Measurements from ENCODE around the gene ACIN1. TPM values are rescaled to one million over a fixed set of nuclear protein-coding genes. Genes with fewer than 3 reads are reported as not detected.

ACIN1 gene
- total RNA-seq, 2 experiments from 2014 or later: 282 to 288 TPM

DNA sequence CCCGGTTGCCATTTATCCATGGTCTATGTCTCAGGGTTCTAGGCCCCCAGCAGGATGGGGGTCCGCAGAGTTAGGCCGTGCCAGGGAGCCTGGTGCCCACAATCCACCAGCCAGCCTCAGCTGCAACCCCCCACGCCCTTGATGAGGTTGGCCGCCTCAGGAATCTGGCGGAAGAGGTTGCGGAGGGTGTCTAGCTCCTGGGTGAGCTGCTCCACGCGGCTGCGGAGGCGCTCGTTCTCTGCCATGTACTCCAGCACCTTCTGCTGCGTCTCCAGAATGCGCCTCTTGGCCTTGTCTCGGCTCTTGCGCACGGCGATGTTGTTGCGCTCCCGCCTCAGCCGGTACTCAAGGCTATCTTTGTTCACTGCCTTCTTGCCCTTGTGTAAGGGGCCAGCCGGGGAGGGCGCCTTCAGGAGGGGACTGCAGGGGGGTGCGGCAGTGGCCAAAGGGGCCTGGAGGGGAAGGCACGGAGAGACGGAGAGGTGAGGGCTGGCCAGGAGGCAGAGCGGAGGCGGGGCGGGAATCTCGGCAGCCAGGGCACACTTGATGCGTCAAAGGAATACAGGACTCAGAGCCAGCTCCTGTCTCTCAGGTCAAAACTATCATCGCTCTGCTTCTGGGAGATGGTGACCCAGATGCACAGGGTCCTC is 22.6 kb upstream of the ACIN1 start:
- Mint-ChIP-seq H3K27me3 (no peaks in the 10 kb centered on the region), H3K4me1 (ENCODE audit: low read depth) (peaks cover 61% of the 10 kb centered on the region), H3K4me3 (no peak overlapping the region), H3K9me3 (no peaks in the 10 kb centered on the region), H3K36me3 (ENCODE audit: low read depth) (no peaks in the 10 kb centered on the region), H3K27ac (peak overlapping the region; percentile 94)
- POLR2A ChIA-PET: interaction anchor here (6.1 kb wide), 1 partner anchor 22 kb away, joined by 135 read pairs; the partner anchor contains the start of genes ACIN1 and C14orf119
- Histone ChIP-seq H3K4me1 (ENCODE audit: insufficient read depth, low read length) (peaks cover 57% of the 10 kb centered on the region), H3K27ac (ENCODE audit: low read depth in 1 of 2, low read length in 2 of 2) (peak overlapping the region; percentile 55 to 80), H3K27me3 (ENCODE audit: control insufficient read depth in 1 of 2, insufficient read depth in 2 of 2, low read length in 2 of 2) (peaks cover 5 to 9% of the 10 kb centered on the region in 2 experiments), H3K36me3 (ENCODE audit: insufficient read depth, low read length) (no peaks in the 10 kb centered on the region), H3K9me3 (ENCODE audit: control insufficient read depth in 1 of 2, insufficient read depth in 1 of 2, low read length in 2 of 2) (no peaks in the 10 kb centered on the region), H3K4me3 (ENCODE audit: low read length) (no peak overlapping the region)
- intact Hi-C loops (cut with DNase I, micrococcal nuclease): loop anchor here in 1 of 2 experiments (2.0 kb wide), 1 partner anchor 21 kb away; no protein-coding TSS in a partner anchor
- CTCF ChIA-PET: no interaction called here
- TF ChIP-seq, protein P1, sequence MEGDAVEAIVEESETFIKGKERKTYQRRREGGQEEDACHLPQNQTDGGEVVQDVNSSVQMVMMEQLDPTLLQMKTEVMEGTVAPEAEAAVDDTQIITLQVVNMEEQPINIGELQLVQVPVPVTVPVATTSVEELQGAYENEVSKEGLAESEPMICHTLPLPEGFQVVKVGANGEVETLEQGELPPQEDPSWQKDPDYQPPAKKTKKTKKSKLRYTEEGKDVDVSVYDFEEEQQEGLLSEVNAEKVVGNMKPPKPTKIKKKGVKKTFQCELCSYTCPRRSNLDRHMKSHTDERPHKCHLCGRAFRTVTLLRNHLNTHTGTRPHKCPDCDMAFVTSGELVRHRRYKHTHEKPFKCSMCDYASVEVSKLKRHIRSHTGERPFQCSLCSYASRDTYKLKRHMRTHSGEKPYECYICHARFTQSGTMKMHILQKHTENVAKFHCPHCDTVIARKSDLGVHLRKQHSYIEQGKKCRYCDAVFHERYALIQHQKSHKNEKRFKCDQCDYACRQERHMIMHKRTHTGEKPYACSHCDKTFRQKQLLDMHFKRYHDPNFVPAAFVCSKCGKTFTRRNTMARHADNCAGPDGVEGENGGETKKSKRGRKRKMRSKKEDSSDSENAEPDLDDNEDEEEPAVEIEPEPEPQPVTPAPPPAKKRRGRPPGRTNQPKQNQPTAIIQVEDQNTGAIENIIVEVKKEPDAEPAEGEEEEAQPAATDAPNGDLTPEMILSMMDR (IDR thresholded peaks at IDR 0.05): no peak
- ATAC-seq (ENCODE audit: poor library complexity) (no peak), DNase-seq (no peak)

GRCh38 chr14:23115918-23116317 is 21.0 kb upstream of the ACIN1 start:
- TF ChIP-seq, protein P1 (IDR thresholded peaks at IDR 0.05): no peak
- ChIA-PET CTCF (interaction anchor here (1.1 kb wide), 1 partner anchor 71 kb away, joined by 3 read pairs; no protein-coding TSS in a partner anchor), POLR2A (no interaction called here)
- H3K27me3 Mint-ChIP-seq: no peaks in the 10 kb centered on the region
- Histone ChIP-seq H3K36me3 (ENCODE audit: insufficient read depth, low read length) (no peaks in the 10 kb centered on the region), H3K27ac (ENCODE audit: low read depth in 1 of 2, low read length in 2 of 2) (no peak overlapping the region), H3K4me3 (ENCODE audit: low read length) (no peak overlapping the region), H3K27me3 (ENCODE audit: control insufficient read depth in 1 of 2, insufficient read depth in 2 of 2, low read length in 2 of 2) (peaks cover 12 to 14% of the 10 kb centered on the region in 2 experiments), H3K9me3 (ENCODE audit: control insufficient read depth in 1 of 2, insufficient read depth in 1 of 2, low read length in 2 of 2) (no peaks in the 10 kb centered on the region), H3K4me1 (ENCODE audit: insufficient read depth, low read length) (peaks cover 47% of the 10 kb centered on the region)
- DNase-seq (no peak), ATAC-seq (ENCODE audit: poor library complexity) (no peak)
- intact Hi-C loops (cut with DNase I, micrococcal nuclease): no loop called here
- H3K4me3 Mint-ChIP-seq: no peak overlapping the region
- H3K36me3 Mint-ChIP-seq (ENCODE audit: low read depth): no peaks in the 10 kb centered on the region
- H3K4me1 Mint-ChIP-seq (ENCODE audit: low read depth): peaks cover 49% of the 10 kb centered on the region
- peak overlapping the region; percentile 94 for H3K27ac Mint-ChIP-seq
- H3K9me3 Mint-ChIP-seq: no peaks in the 10 kb centered on the region

DNA sequence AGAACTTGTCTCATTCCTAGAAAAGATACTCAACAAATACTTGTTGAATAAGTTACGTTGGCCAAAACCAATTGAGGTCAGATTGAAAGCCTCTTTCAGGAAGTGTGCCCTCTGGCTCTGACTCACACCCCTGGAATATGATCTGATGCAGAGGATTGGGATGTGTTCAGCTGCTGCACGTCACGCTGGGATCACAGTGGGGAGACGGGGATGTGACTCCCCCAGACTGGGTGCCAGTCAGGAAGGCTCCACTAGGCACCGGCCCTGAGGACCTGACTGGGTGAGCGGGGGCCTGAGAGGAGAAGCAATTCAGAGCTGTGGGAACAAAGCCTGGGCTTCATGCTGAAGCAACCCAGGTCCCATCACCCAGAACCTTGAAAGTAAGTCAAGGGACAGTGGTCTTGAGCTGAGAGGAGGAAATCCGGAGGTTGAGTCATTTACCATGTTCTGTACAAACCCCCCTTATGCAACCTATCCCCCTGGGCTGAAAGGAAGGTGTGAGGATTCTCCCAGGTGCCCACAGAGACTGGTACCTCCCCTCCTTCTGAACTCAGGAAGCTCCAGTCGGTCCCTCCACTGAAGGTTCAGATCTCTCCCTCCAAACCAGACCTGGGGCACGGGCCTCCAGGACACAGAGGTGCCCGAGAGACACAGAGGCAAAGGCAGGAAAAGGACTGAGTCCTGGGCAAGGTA is 20.2 kb upstream of the ACIN1 start:
- TF ChIP-seq, protein P1 (IDR thresholded peaks at IDR 0.05): no peak
- ATAC-seq (ENCODE audit: poor library complexity) (no peak), DNase-seq (no peak)
- H3K9me3 ChIP-seq (ENCODE audit: control insufficient read depth in 1 of 2, insufficient read depth in 1 of 2, low read length in 2 of 2): no peaks in the 10 kb centered on the region
- H3K9me3 Mint-ChIP-seq: no peaks in the 10 kb centered on the region
- no peaks in the 10 kb centered on the region for H3K27me3 Mint-ChIP-seq
- H3K27me3 ChIP-seq (ENCODE audit: control insufficient read depth in 1 of 2, insufficient read depth in 2 of 2, low read length in 2 of 2): peaks cover 15 to 16% of the 10 kb centered on the region in 2 experiments
- ChIA-PET CTCF (interaction anchor here (1.1 kb wide), 1 partner anchor 72 kb away, joined by 3 read pairs; no protein-coding TSS in a partner anchor), POLR2A (no interaction called here)
- H3K4me1 Mint-ChIP-seq (ENCODE audit: low read depth): peaks cover 42% of the 10 kb centered on the region
- H3K4me1 ChIP-seq (ENCODE audit: insufficient read depth, low read length): peaks cover 40% of the 10 kb centered on the region
- no peaks in the 10 kb centered on the region for H3K36me3 Mint-ChIP-seq (ENCODE audit: low read depth)
- no peak overlapping the region for H3K27ac ChIP-seq (ENCODE audit: low read depth in 1 of 2, low read length in 2 of 2)
- peak overlapping the region; percentile 94 for H3K27ac Mint-ChIP-seq
- H3K36me3 ChIP-seq (ENCODE audit: insufficient read depth, low read length): no peaks in the 10 kb centered on the region
- intact Hi-C loops (cut with DNase I, micrococcal nuclease): no loop called here
- no peak overlapping the region for H3K4me3 ChIP-seq (ENCODE audit: low read length)
- H3K4me3 Mint-ChIP-seq: no peak overlapping the region
